ENCODE results near the gene FAM3B.

The FAM3B gene

DNA sequence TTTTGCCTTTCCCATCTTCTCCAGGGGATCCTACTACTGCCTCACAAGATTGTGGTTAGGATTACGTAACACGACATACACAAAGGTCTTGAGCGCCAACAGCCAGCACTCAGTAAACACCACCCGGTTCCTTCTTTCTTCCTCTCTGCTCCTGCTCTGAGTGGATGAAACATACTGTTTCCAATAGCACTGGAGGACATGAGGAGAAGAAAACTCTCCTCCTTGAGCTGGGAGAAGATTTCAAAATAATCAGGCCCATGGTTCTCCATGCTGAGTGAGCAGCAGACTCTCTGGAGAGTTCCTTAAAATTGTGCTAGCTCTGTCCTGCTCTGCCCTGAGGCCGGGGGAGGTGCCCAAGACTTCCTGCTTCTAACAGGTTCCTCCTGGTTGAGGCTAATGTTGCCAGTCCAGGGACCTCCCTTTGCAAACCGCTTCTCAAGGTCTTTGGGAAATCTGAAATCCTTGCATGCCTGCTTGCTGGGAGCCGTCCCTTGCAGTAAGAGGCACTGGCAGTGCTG is 80.0 kb downstream of the FAM3B start:
- no peaks in the 10 kb centered on the region for H3K4me1 ChIP-seq (ENCODE audit: control insufficient read depth in 2 of 2, insufficient read depth in 2 of 2, low read length in 2 of 2)
- H3K9ac ChIP-seq (ENCODE audit: low read depth in 1 of 2, low read length in 2 of 2) = peak overlapping the region in 1 of 2 donors; percentile 2
- H3K27me3 ChIP-seq (ENCODE audit: control insufficient read depth in 2 of 2, insufficient read depth in 2 of 2, low read length in 2 of 2) = peaks cover 0 to 3% of the 10 kb centered on the region in 2 donors
- no peak overlapping the region for H3K4me3 ChIP-seq (ENCODE audit: low read length in 2 of 2)
- no peaks in the 10 kb centered on the region for H3K9me3 ChIP-seq (ENCODE audit: control insufficient read depth in 2 of 2, low read length in 2 of 2)
- no peaks in the 10 kb centered on the region for H3K36me3 ChIP-seq (ENCODE audit: control insufficient read depth in 2 of 2, insufficient read depth in 2 of 2, low read length in 2 of 2)
- peak overlapping the region in 1 of 2 donors; percentile 7 for H3K27ac ChIP-seq (ENCODE audit: low read depth in 2 of 2, low read length in 2 of 2)

DNA sequence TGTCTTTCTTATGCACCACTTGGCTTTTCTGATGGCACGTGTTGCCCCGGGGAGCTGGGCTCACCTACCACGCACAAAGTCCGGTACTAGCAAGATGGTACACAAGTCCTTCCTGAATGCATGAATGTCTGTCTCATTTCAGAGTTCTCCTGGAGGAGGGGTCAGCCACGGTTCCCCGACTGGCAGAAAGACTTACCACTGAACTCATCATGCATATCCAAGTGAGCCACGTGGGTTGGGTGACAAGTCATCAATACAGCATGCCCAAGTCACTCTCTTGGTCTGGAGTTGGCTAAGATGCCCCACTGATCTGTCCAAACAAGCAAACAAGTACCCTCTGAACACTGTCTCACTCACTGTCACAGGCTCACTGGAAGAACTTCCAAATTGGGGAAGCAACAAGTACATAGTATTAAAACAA is 80.9 kb downstream of the FAM3B start:
- peaks cover 0 to 5% of the 10 kb centered on the region in 2 donors for H3K36me3 ChIP-seq (ENCODE audit: control insufficient read depth in 2 of 2, insufficient read depth in 2 of 2, low read length in 2 of 2)
- peaks cover 0 to 3% of the 10 kb centered on the region in 2 donors for H3K27me3 ChIP-seq (ENCODE audit: control insufficient read depth in 2 of 2, insufficient read depth in 2 of 2, low read length in 2 of 2)
- H3K4me1 ChIP-seq (ENCODE audit: control insufficient read depth in 2 of 2, insufficient read depth in 2 of 2, low read length in 2 of 2) = no peaks in the 10 kb centered on the region
- H3K9ac ChIP-seq (ENCODE audit: low read depth in 1 of 2, low read length in 2 of 2) = no peak overlapping the region
- H3K4me3 ChIP-seq (ENCODE audit: low read length in 2 of 2) = no peak overlapping the region
- no peak overlapping the region for H3K27ac ChIP-seq (ENCODE audit: low read depth in 2 of 2, low read length in 2 of 2)
- H3K9me3 ChIP-seq (ENCODE audit: control insufficient read depth in 2 of 2, low read length in 2 of 2) = no peaks in the 10 kb centered on the region

GRCh38 chr21:41398251-41398650 is 81.7 kb downstream of the FAM3B start:
- no peak overlapping the region for H3K9ac ChIP-seq (ENCODE audit: low read depth in 1 of 2, low read length in 2 of 2)
- no peaks in the 10 kb centered on the region for H3K9me3 ChIP-seq (ENCODE audit: control insufficient read depth in 2 of 2, low read length in 2 of 2)
- peaks cover 0 to 3% of the 10 kb centered on the region in 2 donors for H3K27me3 ChIP-seq (ENCODE audit: control insufficient read depth in 2 of 2, insufficient read depth in 2 of 2, low read length in 2 of 2)
- H3K4me1 ChIP-seq (ENCODE audit: control insufficient read depth in 2 of 2, insufficient read depth in 2 of 2, low read length in 2 of 2) = no peaks in the 10 kb centered on the region
- H3K4me3 ChIP-seq (ENCODE audit: low read length in 2 of 2) = no peak overlapping the region
- no peak overlapping the region for H3K27ac ChIP-seq (ENCODE audit: low read depth in 2 of 2, low read length in 2 of 2)
- peaks cover 0 to 5% of the 10 kb centered on the region in 2 donors for H3K36me3 ChIP-seq (ENCODE audit: control insufficient read depth in 2 of 2, insufficient read depth in 2 of 2, low read length in 2 of 2)

DNA sequence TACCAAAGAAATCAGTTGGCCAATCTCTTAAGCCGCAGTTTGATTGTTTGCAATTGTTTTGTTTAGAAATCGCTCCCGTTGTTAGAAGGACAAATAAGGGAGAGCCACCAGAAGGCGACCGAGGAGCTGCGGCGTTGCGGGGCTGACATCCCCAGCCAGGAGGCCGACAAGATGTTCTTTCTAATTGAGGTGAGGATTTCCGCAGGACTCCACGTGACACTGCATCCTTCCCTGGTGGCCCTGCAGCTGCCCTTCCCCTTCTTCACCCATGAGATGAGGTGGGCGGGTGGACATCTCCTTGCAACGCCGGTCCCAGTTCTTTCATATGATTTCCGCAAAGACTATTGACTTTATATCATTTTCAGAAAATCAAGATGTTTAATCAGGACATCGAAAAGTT is 82.2 kb downstream of the FAM3B start:
- Histone ChIP-seq H3K9ac (ENCODE audit: low read depth in 1 of 2, low read length in 2 of 2) (no peak overlapping the region), H3K4me1 (ENCODE audit: control insufficient read depth in 2 of 2, insufficient read depth in 2 of 2, low read length in 2 of 2) (no peaks in the 10 kb centered on the region), H3K36me3 (ENCODE audit: control insufficient read depth in 2 of 2, insufficient read depth in 2 of 2, low read length in 2 of 2) (peaks cover 0 to 5% of the 10 kb centered on the region in 2 donors), H3K9me3 (ENCODE audit: control insufficient read depth in 2 of 2, low read length in 2 of 2) (no peaks in the 10 kb centered on the region), H3K4me3 (ENCODE audit: low read length in 2 of 2) (no peak overlapping the region), H3K27me3 (ENCODE audit: control insufficient read depth in 2 of 2, insufficient read depth in 2 of 2, low read length in 2 of 2) (peaks cover 0 to 1% of the 10 kb centered on the region in 2 donors), H3K27ac (ENCODE audit: low read depth in 2 of 2, low read length in 2 of 2) (no peak overlapping the region)

- Histone ChIP-seq H3K9ac (ENCODE audit: low read depth in 1 of 2, low read length in 2 of 2) (no peak overlapping the region), H3K27me3 (ENCODE audit: control insufficient read depth in 2 of 2, insufficient read depth in 2 of 2, low read length in 2 of 2) (no peaks in the 10 kb centered on the region), H3K4me3 (ENCODE audit: low read length in 2 of 2) (no peak overlapping the region), H3K36me3 (ENCODE audit: control insufficient read depth in 2 of 2, insufficient read depth in 2 of 2, low read length in 2 of 2) (peaks cover 0 to 5% of the 10 kb centered on the region in 2 donors), H3K4me1 (ENCODE audit: control insufficient read depth in 2 of 2, insufficient read depth in 2 of 2, low read length in 2 of 2) (no peaks in the 10 kb centered on the region), H3K27ac (ENCODE audit: low read depth in 2 of 2, low read length in 2 of 2) (no peak overlapping the region), H3K9me3 (ENCODE audit: control insufficient read depth in 2 of 2, low read length in 2 of 2) (no peaks in the 10 kb centered on the region)
Observed at GRCh38 chr21:41399246-41399800, 82.7 kb downstream of the FAM3B start.

DNA sequence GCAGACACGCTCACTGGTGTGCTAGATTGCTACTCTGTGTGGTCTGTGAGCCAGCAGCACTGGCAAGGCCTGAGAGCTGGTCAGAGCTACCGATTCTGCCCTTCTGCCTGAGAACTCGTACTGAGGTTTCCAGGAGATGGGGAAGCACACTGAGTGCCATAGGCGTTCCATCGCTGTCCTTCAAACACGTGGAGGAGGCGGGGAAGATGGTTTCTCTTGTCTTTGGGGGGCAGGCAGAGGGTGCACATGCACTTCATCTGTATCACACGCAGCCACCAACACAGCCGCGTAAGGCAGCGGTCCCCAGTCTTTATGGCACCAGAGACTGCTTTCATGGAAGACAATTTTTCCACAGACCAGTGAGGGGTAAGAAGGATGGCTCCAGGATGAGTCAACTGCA is 85.6 kb downstream of the FAM3B start:
- Histone ChIP-seq H3K27me3 (ENCODE audit: control insufficient read depth in 2 of 2, insufficient read depth in 2 of 2, low read length in 2 of 2) (no peaks in the 10 kb centered on the region), H3K4me1 (ENCODE audit: control insufficient read depth in 2 of 2, insufficient read depth in 2 of 2, low read length in 2 of 2) (no peaks in the 10 kb centered on the region), H3K4me3 (ENCODE audit: low read length in 2 of 2) (no peak overlapping the region), H3K36me3 (ENCODE audit: control insufficient read depth in 2 of 2, insufficient read depth in 2 of 2, low read length in 2 of 2) (peaks cover 0 to 6% of the 10 kb centered on the region in 2 donors), H3K9me3 (ENCODE audit: control insufficient read depth in 2 of 2, low read length in 2 of 2) (no peaks in the 10 kb centered on the region), H3K27ac (ENCODE audit: low read depth in 2 of 2, low read length in 2 of 2) (no peak overlapping the region), H3K9ac (ENCODE audit: low read depth in 1 of 2, low read length in 2 of 2) (no peak overlapping the region)

- H3K4me1 ChIP-seq (ENCODE audit: control insufficient read depth in 2 of 2, insufficient read depth in 2 of 2, low read length in 2 of 2) = no peaks in the 10 kb centered on the region
- no peak overlapping the region for H3K27ac ChIP-seq (ENCODE audit: low read depth in 2 of 2, low read length in 2 of 2)
- peaks cover 0 to 6% of the 10 kb centered on the region in 2 donors for H3K36me3 ChIP-seq (ENCODE audit: control insufficient read depth in 2 of 2, insufficient read depth in 2 of 2, low read length in 2 of 2)
- no peak overlapping the region for H3K4me3 ChIP-seq (ENCODE audit: low read length in 2 of 2)
- no peak overlapping the region for H3K9ac ChIP-seq (ENCODE audit: low read depth in 1 of 2, low read length in 2 of 2)
- H3K27me3 ChIP-seq (ENCODE audit: control insufficient read depth in 2 of 2, insufficient read depth in 2 of 2, low read length in 2 of 2) = no peaks in the 10 kb centered on the region
- H3K9me3 ChIP-seq (ENCODE audit: control insufficient read depth in 2 of 2, low read length in 2 of 2) = no peaks in the 10 kb centered on the region
Observed at GRCh38 chr21:41402796-41403195, 86.2 kb downstream of the FAM3B start.

DNA sequence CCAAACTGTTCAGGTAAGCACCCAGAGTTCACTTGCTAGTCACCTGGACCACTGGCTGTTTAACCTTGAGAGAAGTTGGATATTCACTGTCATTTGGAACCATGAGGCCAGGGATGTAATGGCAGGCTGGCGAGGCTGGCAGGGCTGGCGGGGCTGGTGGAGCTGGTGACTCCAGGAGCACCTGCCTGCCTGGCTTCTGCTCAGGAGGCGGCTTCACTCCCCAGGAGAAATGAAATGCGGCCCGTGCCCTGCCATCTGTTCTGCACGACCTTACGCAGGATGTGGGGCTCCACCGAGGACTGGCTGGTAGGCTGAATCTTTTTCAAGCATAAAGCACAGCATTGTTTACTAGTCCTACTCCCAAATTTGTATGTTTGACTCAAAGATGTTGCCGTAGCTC is 86.7 kb downstream of the FAM3B start:
- peaks cover 0 to 11% of the 10 kb centered on the region in 2 donors for H3K36me3 ChIP-seq (ENCODE audit: control insufficient read depth in 2 of 2, insufficient read depth in 2 of 2, low read length in 2 of 2)

GRCh38 chr21:41403966-41404365 is 87.4 kb downstream of the FAM3B start:
- Histone ChIP-seq H3K9ac (ENCODE audit: low read depth in 1 of 2, low read length in 2 of 2) (no peak overlapping the region), H3K9me3 (ENCODE audit: control insufficient read depth in 2 of 2, low read length in 2 of 2) (no peaks in the 10 kb centered on the region), H3K27ac (ENCODE audit: low read depth in 2 of 2, low read length in 2 of 2) (no peak overlapping the region), H3K4me1 (ENCODE audit: control insufficient read depth in 2 of 2, insufficient read depth in 2 of 2, low read length in 2 of 2) (no peaks in the 10 kb centered on the region), H3K36me3 (ENCODE audit: control insufficient read depth in 2 of 2, insufficient read depth in 2 of 2, low read length in 2 of 2) (peaks cover 0 to 11% of the 10 kb centered on the region in 2 donors), H3K27me3 (ENCODE audit: control insufficient read depth in 2 of 2, insufficient read depth in 2 of 2, low read length in 2 of 2) (no peaks in the 10 kb centered on the region), H3K4me3 (ENCODE audit: low read length in 2 of 2) (no peak overlapping the region)

More for the DNA sequence above, 86.7 kb downstream of the FAM3B start:
- H3K4me3 ChIP-seq (ENCODE audit: low read length in 2 of 2) = no peak overlapping the region
- H3K27ac ChIP-seq (ENCODE audit: low read depth in 2 of 2, low read length in 2 of 2) = no peak overlapping the region
- no peaks in the 10 kb centered on the region for H3K27me3 ChIP-seq (ENCODE audit: control insufficient read depth in 2 of 2, insufficient read depth in 2 of 2, low read length in 2 of 2)
- H3K4me1 ChIP-seq (ENCODE audit: control insufficient read depth in 2 of 2, insufficient read depth in 2 of 2, low read length in 2 of 2) = no peaks in the 10 kb centered on the region
- H3K9me3 ChIP-seq (ENCODE audit: control insufficient read depth in 2 of 2, low read length in 2 of 2) = no peaks in the 10 kb centered on the region
- no peak overlapping the region for H3K9ac ChIP-seq (ENCODE audit: low read depth in 1 of 2, low read length in 2 of 2)

DNA sequence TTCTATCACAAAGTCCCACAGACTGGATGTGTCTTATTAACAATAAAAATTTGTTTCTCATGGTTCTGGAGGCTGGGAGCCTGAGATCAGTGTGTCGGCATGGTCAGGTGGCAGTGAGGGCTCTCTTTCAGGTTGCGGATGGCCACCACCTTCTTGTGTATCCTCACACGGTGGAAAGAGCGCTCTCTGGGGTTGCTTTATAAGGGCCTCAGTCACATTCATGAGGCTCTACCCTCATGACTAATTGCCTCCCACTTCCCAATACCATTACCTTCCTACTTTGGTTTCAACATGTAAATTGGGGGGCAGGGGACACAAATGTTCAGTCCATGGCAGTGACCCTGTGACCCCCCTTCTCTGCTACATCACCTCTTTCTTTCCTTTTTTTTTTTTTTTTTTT is 88.7 kb downstream of the FAM3B start:
- Histone ChIP-seq H3K27ac (ENCODE audit: low read depth in 2 of 2, low read length in 2 of 2) (no peak overlapping the region), H3K9me3 (ENCODE audit: control insufficient read depth in 2 of 2, low read length in 2 of 2) (no peaks in the 10 kb centered on the region), H3K4me1 (ENCODE audit: control insufficient read depth in 2 of 2, insufficient read depth in 2 of 2, low read length in 2 of 2) (no peaks in the 10 kb centered on the region), H3K36me3 (ENCODE audit: control insufficient read depth in 2 of 2, insufficient read depth in 2 of 2, low read length in 2 of 2) (peaks cover 0 to 11% of the 10 kb centered on the region in 2 donors), H3K27me3 (ENCODE audit: control insufficient read depth in 2 of 2, insufficient read depth in 2 of 2, low read length in 2 of 2) (no peaks in the 10 kb centered on the region), H3K9ac (ENCODE audit: low read depth in 1 of 2, low read length in 2 of 2) (no peak overlapping the region), H3K4me3 (ENCODE audit: low read length in 2 of 2) (no peak overlapping the region)

All from mucosa of rectum (tissue), 2 donors.